GM15510 (cell line): ENCODE results near the gene DDX23.

Source experiments
- POLR2A ChIP-seq: IDR thresholded peaks from 3 replicates; pipeline ENCODE4 v1.6.1; 2011; ENCODE audit warnings: borderline replicate concordance; ENCODE audit not compliant: insufficient read length; ENCODE audit errors: extremely low read depth

Gene DDX23

DNA sequence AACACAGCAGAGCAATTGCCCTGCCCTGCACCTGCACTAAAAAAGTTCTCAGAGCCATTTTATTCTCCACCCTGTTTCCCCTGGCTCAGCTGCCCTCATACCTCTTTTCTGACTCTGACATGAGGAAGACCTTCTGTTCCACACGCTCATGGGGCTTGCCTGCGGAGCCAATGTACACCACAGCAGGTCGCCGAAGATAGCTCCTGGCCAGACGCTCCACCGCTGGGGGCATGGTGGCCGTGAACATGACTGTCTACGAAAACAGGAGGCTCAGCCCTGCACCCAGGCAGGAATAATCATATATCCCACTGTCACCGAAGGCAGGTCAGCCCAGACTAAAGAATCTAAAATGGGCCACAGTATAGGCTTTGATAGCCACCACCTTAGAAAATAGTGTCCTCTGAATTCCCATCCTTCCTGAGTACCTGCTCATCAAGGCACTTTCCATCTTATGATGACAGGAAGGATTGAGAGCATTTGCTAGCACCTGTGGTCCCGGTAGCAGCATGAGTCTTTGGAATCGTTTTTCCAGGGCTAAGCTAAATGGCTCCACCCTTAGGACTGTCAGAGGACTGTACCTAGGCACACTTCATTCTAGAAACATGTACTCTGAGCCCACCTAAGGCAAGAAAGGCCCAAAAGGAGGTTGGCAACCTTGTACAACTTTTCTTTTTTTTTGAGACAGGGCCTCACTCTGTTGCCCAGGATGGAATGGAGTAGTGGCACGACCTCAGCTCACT is 19.5 kb downstream of the DDX23 start:
- TF ChIP-seq POLR2A: no peak

- no peak for TF ChIP-seq POLR2A
Measured at GRCh38 chr12:48831257-48831656, 20.7 kb downstream of the DDX23 start.

- no peak for TF ChIP-seq POLR2A
Measured at GRCh38 chr12:48828841-48829575, 23.0 kb downstream of the DDX23 start.

GRCh38 chr12:48828293-48828692 is 23.7 kb downstream of the DDX23 start:
- TF ChIP-seq POLR2A: no peak

DNA sequence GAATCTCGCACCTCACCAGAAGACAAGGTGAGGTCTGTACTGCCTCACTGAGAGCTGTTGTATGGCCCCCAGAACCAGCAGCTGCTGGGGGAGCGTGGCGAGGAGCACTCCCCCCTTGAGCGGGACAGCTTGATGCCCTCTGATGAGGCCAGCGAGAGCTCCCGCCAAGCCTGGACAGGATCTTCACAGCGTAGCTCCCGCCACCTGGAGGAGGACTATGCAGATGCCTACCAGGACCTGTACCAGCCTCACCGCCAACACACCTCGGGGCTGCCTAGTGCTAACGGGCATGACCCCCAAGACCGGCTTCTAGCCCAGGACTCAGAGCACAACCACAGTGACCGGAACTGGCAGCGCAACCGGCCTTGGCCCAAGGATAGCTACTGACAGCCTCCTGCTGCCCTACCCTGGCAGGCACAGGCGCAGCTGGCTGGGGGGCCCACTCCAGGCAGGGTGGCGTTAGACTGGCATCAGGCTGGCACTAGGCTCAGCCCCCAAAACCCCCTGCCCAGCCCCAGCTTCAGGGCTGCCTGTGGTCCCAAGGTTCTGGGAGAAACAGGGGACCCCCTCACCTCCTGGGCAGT is 24.4 kb downstream of the DDX23 start:
- no peak for TF ChIP-seq POLR2A

DNA sequence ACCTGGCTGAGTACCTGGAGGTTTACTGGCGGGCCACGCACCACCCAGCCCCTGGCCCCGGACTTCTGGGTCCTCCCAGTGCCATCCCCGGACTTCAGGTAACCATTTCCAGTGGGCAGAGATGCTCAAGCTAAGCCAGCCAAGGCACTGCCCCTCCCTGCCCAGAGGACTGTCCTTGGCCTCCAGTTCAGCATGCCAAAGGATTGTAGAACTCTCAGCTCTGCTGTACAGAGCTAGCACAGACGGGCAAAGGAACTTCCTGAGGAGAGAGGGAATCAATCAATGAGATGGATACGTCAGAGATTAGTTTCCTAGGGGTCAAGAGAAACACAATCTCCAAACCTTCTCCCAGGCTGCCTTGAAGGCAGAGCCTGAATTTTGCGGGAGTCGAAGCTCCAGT is 24.9 kb downstream of the DDX23 start:
- TF ChIP-seq POLR2A: no peak

- no peak for TF ChIP-seq POLR2A
Measured at GRCh38 chr12:48826209-48826855, 25.6 kb downstream of the DDX23 start.

DNA sequence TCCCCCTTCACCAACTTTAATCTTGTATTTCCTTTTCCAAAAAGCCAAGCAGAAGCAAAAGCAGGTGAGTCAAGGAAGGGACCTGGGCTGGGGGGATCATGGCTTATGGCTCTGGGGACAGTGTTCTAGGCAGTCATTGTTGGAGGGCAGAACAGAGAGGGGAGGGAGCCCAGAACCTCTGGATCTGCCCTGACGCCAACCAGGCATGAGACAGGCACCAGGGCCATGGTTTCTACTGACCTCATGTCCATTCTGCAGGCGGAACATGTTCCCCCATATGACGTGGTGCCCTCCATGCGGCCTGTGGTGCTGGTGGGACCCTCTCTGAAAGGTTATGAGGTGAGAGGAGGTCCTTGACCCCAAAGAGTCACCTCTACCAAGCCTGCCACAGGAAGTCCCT is 27.1 kb downstream of the DDX23 start:
- no peak for TF ChIP-seq POLR2A

DNA sequence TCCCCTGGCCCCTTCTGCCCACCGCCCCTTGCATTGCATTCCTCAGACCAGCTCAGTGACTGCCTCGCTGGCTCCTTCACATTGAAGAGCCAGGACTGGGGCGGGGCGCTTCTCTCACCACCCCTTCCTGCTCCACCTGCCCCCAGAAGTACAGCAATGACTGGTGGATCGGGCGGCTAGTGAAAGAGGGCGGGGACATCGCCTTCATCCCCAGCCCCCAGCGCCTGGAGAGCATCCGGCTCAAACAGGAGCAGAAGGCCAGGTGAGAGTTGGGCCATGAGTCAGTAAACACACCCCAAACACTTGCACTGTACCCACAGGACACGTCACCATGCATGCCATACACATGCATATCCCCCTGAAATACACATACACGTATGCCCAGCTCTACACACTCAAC is 27.9 kb downstream of the DDX23 start:
- no peak for TF ChIP-seq POLR2A

- TF ChIP-seq POLR2A: no peak
Measured at GRCh38 chr12:48823281-48823680, 28.7 kb downstream of the DDX23 start.

GRCh38 chr12:48822711-48823110 is 29.3 kb downstream of the DDX23 start:
- no peak for TF ChIP-seq POLR2A

- no peak for TF ChIP-seq POLR2A
Measured at GRCh38 chr12:48822139-48822538, 29.8 kb downstream of the DDX23 start.

GRCh38 chr12:48819986-48820725 is 31.8 kb downstream of the DDX23 start:
- no peak for TF ChIP-seq POLR2A

GRCh38 chr12:48818831-48819590 is 33.0 kb downstream of the DDX23 start:
- TF ChIP-seq POLR2A: no peak

DNA sequence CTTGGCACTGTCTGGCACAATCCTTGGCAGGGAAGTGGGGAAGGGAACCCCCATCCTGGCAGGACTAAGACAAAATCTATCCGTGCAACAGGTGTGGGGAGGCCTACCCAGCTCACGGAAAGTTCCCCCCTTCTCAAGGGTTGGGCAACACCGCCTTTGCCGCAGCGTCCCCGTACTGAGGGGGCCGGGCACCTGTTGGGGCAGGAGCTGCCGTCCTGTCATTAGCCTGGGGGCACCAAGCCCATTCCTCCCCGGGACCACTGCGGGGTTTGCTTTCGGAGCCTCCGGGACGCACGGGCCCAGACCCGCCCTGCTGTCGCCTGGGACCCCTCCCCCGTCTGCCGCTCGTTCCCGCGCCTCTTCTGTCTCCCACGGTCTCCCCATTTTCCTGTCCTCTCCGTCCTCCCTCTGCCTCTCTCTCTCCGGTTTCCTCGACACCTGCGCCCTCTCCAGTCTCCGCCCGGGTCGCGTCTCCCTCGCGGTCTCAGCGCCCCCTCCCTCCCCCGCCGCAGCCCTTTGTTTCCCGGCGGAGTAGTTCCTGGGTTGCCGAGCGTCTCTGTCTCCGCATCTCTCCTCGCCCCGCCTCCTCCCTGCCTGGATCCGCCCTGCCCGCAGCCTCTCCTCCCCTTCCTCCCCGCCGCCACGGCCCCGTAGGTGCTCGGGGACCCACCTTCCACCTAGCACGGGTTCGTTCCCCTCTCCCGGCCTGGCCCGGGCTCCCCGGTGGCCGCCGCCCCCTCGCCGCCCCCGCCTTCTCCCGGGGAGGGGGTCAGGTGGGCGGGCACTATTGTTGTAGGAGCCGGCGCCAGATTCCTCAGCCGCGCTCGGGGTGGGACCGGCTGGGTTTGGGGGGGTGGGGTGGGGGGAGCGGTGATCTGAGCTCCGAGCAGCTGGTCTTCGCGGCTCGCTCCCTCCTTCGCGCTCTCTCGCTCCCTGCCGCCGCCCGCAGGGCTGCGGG is 33.8 kb downstream of the DDX23 start, which contains the start of gene CACNB3:
Gene CACNB3 (plus strand): TSS at position 624 of the 958 bp plus-strand sequence. CDS start 434 bp downstream, outside the sequence.
- TF ChIP-seq POLR2A: no peak
